Measurements from ENCODE around the gene SORT1.

SORT1 gene

DNA sequence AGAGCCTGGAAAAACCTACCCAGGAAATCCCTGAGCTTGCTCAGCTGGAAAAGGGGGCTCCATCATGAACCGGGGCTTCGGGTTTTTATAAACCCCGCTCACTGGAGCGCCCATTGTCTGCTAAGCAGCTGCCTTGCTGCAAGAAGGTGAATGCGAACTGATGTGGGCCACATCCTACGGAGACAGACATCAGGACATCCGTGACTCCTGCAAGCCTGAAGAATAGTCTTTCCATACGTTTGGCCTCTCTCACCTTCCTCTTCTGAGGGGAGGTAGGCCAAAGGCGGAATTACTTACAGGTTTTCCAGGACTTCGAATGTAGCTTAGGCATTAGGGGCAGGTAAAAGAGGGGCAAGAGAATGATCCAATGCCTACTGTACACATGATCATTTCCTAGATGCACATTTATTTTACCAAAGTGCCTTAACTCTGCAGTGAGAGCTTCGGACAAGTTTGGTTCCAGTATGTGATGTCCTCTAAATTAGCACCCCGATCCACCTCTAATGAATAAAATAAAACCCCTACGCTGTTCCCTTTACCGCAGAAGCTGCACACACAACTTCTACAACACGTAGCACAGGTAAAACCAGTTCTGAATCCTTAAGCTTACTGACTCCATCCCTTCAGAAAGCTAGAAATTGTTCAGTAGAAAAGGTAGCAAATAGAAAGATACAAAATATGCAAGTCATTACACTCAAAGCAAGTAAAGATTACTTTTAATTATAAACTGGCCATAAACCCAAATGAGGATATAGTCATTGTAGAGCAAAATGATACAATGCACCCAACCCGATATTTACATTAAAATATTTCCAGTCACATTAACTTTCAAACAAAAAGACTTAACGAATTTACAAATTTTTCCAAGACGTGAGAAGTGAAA, 866 bp upstream of the SORT1 start:
- no peak for TF ChIP-seq TCF4 (CRISPR knock-in tag; IDR thresholded peaks at IDR 0.05; ENCODE audit: borderline replicate concordance)
- TF ChIP-seq ARNTL (CRISPR knock-in tag; IDR thresholded peaks at IDR 0.05; ENCODE audit: borderline replicate concordance, low read depth): no peak
- TF ChIP-seq ZNF565 (CRISPR knock-in tag; conservative IDR thresholded peaks at IDR 0.05; ENCODE audit: low read depth): no peak
- TF ChIP-seq SNAI2 (CRISPR knock-in tag; IDR thresholded peaks at IDR 0.05): no peak
- no peak for TF ChIP-seq ESRRG (CRISPR knock-in tag; IDR thresholded peaks at IDR 0.05)
- TF ChIP-seq GLIS3 (CRISPR knock-in tag; IDR thresholded peaks at IDR 0.05): no peak
- no peak for TF ChIP-seq RARB (CRISPR knock-in tag; IDR thresholded peaks at IDR 0.05)
- no peak for TF ChIP-seq OSR1 (CRISPR knock-in tag; IDR thresholded peaks at IDR 0.05)
- no peak for TF ChIP-seq ZFP3 (CRISPR knock-in tag; IDR thresholded peaks at IDR 0.05)
- no peak for TF ChIP-seq CSDC2 (CRISPR knock-in tag; IDR thresholded peaks at IDR 0.05)
- TF ChIP-seq, protein P1, sequence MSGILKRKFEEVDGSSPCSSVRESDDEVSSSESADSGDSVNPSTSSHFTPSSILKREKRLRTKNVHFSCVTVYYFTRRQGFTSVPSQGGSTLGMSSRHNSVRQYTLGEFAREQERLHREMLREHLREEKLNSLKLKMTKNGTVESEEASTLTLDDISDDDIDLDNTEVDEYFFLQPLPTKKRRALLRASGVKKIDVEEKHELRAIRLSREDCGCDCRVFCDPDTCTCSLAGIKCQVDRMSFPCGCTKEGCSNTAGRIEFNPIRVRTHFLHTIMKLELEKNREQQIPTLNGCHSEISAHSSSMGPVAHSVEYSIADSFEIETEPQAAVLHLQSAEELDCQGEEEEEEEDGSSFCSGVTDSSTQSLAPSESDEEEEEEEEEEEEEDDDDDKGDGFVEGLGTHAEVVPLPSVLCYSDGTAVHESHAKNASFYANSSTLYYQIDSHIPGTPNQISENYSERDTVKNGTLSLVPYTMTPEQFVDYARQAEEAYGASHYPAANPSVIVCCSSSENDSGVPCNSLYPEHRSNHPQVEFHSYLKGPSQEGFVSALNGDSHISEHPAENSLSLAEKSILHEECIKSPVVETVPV (CRISPR knock-in tag; IDR thresholded peaks at IDR 0.05): no peak
- TF ChIP-seq ZFP30 (CRISPR knock-in tag; IDR thresholded peaks at IDR 0.05): no peak
- no peak for TF ChIP-seq ZNF8 (CRISPR knock-in tag; IDR thresholded peaks at IDR 0.05)
- no peak for TF ChIP-seq ZNF70 (CRISPR knock-in tag; IDR thresholded peaks at IDR 0.05)
- TF ChIP-seq ISL1 (CRISPR knock-in tag; IDR thresholded peaks at IDR 0.05): no peak
- TF ChIP-seq, protein P2, sequence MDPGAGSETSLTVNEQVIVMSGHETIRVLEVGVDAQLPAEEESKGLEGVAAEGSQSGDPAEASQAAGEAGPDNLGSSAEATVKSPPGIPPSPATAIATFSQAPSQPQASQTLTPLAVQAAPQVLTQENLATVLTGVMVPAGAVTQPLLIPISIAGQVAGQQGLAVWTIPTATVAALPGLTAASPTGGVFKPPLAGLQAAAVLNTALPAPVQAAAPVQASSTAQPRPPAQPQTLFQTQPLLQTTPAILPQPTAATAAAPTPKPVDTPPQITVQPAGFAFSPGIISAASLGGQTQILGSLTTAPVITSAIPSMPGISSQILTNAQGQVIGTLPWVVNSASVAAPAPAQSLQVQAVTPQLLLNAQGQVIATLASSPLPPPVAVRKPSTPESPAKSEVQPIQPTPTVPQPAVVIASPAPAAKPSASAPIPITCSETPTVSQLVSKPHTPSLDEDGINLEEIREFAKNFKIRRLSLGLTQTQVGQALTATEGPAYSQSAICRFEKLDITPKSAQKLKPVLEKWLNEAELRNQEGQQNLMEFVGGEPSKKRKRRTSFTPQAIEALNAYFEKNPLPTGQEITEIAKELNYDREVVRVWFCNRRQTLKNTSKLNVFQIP (CRISPR knock-in tag; IDR thresholded peaks at IDR 0.05; ENCODE audit: borderline replicate concordance, low read depth): no peak
- no peak for TF ChIP-seq BACH2 (CRISPR knock-in tag; IDR thresholded peaks at IDR 0.05; ENCODE audit: borderline replicate concordance)
- ATAC-seq: peak; percentile 23; the same call in 2 of the 3 replicates

DNA sequence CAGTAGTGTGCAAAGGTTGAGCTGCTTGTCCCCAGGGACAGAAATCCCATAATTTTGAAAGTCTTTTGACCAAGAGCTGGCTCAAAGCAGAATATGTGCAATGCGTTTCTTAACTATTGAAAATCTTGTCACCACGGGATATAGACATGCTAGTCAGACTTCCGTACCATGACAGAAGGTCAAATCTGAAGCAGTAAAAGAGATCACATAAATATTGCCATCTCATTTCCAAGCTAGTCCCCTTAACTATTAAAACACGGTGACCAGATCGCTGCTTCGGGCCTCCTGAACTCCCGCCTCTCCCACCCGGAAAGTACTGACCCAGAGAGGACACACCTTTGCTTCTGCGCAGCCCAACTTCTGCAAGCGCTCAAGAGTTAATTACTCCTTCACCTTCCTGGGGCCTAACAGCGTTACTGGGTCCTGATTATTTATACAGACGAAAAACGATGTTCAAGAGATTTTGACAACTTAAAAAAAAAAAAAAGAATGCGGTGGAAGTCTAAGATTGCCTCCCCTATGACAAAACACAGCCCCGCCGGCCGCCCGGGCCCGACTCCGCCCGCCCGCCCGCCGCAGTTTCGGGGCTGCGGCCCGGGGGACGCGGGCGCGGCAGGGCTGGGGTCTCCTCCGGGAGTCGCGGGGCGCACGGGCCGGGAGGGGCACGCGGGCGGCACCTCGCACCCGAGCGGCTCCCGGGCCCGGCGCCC, 692 bp downstream of the SORT1 start:
- no peak for TF ChIP-seq OSR1 (CRISPR knock-in tag; IDR thresholded peaks at IDR 0.05)
- no peak for TF ChIP-seq ISL1 (CRISPR knock-in tag; IDR thresholded peaks at IDR 0.05)
- no peak for TF ChIP-seq ZNF8 (CRISPR knock-in tag; IDR thresholded peaks at IDR 0.05)
- TF ChIP-seq, protein P1 (CRISPR knock-in tag; IDR thresholded peaks at IDR 0.05): no peak
- TF ChIP-seq ZNF565 (CRISPR knock-in tag; conservative IDR thresholded peaks at IDR 0.05; ENCODE audit: low read depth): no peak
- TF ChIP-seq, protein P3, sequence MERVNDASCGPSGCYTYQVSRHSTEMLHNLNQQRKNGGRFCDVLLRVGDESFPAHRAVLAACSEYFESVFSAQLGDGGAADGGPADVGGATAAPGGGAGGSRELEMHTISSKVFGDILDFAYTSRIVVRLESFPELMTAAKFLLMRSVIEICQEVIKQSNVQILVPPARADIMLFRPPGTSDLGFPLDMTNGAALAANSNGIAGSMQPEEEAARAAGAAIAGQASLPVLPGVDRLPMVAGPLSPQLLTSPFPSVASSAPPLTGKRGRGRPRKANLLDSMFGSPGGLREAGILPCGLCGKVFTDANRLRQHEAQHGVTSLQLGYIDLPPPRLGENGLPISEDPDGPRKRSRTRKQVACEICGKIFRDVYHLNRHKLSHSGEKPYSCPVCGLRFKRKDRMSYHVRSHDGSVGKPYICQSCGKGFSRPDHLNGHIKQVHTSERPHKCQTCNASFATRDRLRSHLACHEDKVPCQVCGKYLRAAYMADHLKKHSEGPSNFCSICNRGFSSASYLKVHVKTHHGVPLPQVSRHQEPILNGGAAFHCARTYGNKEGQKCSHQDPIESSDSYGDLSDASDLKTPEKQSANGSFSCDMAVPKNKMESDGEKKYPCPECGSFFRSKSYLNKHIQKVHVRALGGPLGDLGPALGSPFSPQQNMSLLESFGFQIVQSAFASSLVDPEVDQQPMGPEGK (CRISPR knock-in tag; IDR thresholded peaks at IDR 0.05; ENCODE audit: borderline replicate concordance): no peak
- no peak for TF ChIP-seq ZC3H10 (CRISPR knock-in tag; IDR thresholded peaks at IDR 0.05)
- TF ChIP-seq, protein P4, sequence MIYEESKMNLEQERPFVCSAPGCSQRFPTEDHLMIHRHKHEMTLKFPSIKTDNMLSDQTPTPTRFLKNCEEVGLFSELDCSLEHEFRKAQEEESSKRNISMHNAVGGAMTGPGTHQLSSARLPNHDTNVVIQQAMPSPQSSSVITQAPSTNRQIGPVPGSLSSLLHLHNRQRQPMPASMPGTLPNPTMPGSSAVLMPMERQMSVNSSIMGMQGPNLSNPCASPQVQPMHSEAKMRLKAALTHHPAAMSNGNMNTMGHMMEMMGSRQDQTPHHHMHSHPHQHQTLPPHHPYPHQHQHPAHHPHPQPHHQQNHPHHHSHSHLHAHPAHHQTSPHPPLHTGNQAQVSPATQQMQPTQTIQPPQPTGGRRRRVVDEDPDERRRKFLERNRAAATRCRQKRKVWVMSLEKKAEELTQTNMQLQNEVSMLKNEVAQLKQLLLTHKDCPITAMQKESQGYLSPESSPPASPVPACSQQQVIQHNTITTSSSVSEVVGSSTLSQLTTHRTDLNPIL (CRISPR knock-in tag; IDR thresholded peaks at IDR 0.05; ENCODE audit: low read depth): no peak
- no peak for TF ChIP-seq RARB (CRISPR knock-in tag; IDR thresholded peaks at IDR 0.05)
- TF ChIP-seq, protein P2 (CRISPR knock-in tag; IDR thresholded peaks at IDR 0.05; ENCODE audit: borderline replicate concordance, low read depth): no peak
- TF ChIP-seq BACH2 (CRISPR knock-in tag; IDR thresholded peaks at IDR 0.05; ENCODE audit: borderline replicate concordance): no peak
- no peak for TF ChIP-seq CSDC2 (CRISPR knock-in tag; IDR thresholded peaks at IDR 0.05)
- TF ChIP-seq ZFP30 (CRISPR knock-in tag; IDR thresholded peaks at IDR 0.05): no peak
- TF ChIP-seq, protein P5, sequence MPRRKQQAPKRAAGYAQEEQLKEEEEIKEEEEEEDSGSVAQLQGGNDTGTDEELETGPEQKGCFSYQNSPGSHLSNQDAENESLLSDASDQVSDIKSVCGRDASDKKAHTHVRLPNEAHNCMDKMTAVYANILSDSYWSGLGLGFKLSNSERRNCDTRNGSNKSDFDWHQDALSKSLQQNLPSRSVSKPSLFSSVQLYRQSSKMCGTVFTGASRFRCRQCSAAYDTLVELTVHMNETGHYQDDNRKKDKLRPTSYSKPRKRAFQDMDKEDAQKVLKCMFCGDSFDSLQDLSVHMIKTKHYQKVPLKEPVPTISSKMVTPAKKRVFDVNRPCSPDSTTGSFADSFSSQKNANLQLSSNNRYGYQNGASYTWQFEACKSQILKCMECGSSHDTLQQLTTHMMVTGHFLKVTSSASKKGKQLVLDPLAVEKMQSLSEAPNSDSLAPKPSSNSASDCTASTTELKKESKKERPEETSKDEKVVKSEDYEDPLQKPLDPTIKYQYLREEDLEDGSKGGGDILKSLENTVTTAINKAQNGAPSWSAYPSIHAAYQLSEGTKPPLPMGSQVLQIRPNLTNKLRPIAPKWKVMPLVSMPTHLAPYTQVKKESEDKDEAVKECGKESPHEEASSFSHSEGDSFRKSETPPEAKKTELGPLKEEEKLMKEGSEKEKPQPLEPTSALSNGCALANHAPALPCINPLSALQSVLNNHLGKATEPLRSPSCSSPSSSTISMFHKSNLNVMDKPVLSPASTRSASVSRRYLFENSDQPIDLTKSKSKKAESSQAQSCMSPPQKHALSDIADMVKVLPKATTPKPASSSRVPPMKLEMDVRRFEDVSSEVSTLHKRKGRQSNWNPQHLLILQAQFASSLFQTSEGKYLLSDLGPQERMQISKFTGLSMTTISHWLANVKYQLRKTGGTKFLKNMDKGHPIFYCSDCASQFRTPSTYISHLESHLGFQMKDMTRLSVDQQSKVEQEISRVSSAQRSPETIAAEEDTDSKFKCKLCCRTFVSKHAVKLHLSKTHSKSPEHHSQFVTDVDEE (CRISPR knock-in tag; IDR thresholded peaks at IDR 0.05): no peak
- TF ChIP-seq PPARA (CRISPR knock-in tag; IDR thresholded peaks at IDR 0.05; ENCODE audit: borderline replicate concordance): no peak
- no peak for TF ChIP-seq ZFP3 (CRISPR knock-in tag; IDR thresholded peaks at IDR 0.05)
- no peak for TF ChIP-seq TOX (CRISPR knock-in tag; IDR thresholded peaks at IDR 0.05; ENCODE audit: borderline replicate concordance)
- no peak for TF ChIP-seq SNAI2 (CRISPR knock-in tag; IDR thresholded peaks at IDR 0.05)
- no peak for TF ChIP-seq ZNF70 (CRISPR knock-in tag; IDR thresholded peaks at IDR 0.05)
- TF ChIP-seq ARNTL (CRISPR knock-in tag; IDR thresholded peaks at IDR 0.05; ENCODE audit: borderline replicate concordance, low read depth): no peak
- ATAC-seq: no peak

Data from SK-N-SH treated with all-trans-retinoic acid at 6 μM for 48 hours (cell line).